GM19240 (cell line): ENCODE results near the gene CDH12.
"Not testable (repeated sequence)": the region's sequence is repeated elsewhere in the genome, so short reads cannot be mapped to it uniquely, and the experiment has no call there.

ENCODE experiments used
- DNase-seq: peaks from one replicate; pipeline ENCODE4 v3.0.0; 2011; ENCODE audit warnings: low spot score; ENCODE audit not compliant: insufficient read length

CDH12 gene

DNA sequence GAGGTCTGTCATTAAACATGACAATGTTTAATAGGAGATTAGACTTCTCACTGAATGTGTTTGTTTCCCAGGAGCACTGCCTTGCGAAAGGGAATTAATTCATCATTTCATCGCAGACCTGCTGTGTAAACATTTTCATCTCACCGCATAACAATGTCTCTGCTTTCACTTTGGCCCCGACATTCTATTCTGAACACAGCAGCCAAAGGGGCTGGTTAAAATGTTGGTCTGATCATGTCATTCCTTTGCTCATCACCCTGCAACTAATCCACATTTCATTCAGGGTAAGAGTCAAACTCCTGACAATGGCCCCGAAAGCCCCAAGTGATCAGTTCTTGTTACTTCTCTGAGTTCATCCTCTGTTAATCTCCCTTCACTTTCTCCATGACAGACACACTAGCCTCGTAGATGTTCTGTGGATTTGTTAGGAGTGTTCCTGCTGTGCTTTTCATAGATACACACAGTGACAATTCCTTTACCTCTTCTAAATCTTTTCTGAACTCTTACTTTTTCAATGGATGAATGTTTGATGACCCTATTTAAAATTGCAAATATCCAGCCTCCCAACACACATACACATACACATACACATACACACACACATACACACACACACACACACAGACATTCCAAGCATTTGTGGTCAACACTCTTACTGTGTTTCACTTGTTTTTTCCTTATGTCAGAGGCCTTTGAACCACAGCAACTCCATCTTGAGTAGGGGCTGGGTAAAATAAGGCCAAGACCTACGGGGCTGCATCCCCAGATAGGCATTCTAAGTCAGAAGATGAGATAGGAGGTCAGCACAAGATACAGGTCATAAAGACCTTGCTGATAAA is 688.0 kb downstream of the CDH12 start:
- not testable (repeated sequence) for DNase-seq

DNA sequence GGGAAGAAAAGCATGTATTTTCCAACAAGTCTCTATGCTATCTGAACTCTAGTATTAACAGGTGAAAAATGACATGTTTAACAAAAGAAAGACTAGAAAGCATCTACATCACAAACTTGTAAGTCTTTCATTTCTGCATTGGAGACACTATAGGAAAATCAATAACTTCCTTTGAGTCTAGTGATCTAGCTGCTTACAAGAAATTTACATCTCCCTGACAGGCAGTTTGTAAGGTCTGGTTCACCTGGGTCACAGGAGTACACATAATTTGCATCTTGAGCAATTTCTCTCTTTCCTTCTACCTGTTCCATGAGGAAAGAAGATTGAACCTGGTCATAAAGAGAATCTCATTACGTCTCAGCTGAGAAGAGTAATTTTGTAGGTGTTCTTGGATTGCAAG is 696.2 kb downstream of the CDH12 start:
- DNase-seq: not testable (repeated sequence)

DNA sequence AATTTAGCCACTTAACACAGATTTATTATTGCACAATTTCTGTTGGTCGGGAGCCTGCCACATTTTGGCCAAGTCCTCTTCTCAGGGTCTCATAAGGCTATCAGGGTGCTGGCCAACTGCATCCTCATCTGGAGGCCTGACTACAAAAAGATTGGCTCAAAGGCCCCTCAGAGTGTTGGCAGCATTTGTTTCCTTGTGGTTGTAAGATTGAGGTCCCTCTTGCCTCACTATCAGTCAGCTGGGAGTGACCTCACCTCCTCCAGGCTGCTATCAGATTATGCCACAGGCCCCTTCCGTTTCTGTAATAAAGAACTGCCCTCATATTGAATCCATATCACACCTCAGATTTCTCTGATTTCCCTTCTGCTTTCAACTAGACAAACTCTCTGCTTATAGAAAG is 698.4 kb downstream of the CDH12 start:
- DNase-seq: not testable (repeated sequence)

DNA sequence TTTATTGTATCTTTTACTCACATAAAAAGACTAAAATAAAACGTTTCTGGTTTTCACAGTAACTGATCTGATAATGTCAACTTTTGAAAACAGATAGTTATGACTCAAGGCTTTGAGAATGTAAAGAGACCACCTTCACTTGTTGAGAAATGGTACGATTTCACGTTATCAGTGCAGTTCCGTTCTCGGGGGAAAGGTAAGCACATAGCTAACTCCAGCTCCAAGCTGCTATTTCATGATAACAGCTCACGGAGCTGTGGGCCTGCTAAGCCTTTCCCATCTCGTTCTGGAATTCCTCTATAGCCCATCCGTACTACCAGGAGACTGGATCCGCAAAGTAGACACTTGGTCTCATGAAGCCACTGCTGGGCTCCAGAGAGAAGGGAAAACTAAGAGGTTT is 701.3 kb downstream of the CDH12 start:
- not testable (repeated sequence) for DNase-seq

DNA sequence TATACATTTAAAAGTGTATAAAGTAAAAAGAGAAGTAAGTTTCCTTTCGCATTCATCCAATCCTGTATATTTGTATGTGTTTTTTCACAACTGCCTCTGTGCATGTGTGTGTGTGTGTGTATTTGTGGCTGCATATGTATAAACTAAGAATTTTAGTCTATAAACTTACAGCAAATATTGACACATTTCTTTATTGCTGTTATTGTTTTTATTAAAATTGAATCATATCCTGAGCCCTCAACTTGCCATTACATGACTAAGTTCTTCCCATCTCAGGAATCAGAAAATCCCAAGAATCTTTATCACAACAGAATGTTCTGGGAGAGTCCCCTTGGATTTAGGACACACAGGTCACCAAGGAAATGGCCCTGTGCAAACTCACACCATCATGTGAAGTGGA is 712.7 kb downstream of the CDH12 start:
- DNase-seq: not testable (repeated sequence)

DNA sequence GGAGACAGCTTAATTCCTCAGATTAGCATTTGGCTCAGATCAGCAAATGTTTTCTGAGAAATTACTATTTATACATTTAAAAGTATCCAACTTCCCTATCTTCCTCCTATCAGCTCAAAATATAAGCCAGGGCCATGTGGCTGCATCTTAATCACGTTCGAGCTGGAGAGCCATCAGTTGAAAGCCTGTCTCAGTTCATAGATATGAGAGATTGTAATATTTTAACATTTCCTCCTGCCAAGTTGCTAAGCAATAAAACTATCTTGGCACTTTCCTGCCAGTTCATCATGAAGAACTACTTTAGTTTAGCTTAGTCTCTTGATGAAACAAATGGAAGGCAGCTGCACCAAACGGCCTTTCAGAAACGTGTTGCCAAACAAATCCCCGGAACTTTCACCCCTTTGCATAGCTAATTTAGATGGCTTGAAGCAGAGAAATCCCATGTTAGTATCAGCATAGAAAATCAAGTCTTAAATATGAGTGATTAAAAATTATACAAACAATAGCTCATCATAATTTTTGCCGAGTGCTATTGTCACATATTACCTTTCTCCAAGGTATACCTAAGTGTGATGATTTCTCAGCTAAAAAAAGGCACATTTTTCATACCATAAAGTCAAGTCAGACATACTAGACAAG is 713.4 kb downstream of the CDH12 start:
- DNase-seq: not testable (repeated sequence)

DNA sequence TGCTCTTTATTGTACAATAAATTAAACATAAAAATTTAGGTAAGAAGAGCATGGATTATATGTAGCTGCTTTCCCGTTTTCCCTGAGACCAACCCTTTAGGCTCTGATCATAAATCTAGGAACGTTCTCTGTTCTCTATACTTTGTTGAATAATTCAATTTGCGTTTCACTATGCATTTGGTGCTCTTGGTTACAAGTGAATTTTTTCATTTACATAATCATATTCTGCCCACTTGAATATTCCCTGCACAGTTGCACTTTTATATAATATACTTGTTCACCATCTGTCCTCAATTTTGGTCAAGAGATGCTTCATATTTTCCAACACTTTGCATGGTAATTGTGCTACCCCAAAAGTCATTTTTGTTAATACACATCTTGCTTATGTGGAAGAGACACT is 741.8 kb downstream of the CDH12 start:
- no peak for DNase-seq

DNA sequence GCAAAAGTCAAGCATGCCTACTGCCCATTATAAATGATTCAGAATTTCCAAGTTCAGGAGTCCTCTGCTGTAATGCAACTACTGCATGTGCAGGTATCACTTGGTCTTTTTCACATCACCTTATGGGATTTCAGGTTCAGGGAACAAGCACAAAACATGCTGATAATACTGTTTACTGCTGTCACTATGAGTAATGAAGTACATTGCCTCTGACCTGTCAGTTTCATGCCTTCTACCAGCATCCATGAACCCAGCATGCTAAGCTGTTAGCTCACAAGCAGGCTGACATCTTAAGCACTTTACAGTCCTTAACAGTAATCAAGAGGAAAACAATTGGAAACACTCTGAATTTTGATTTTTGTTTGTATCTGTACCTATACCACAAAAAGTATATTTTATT is 743.8 kb downstream of the CDH12 start:
- DNase-seq: no peak

DNA sequence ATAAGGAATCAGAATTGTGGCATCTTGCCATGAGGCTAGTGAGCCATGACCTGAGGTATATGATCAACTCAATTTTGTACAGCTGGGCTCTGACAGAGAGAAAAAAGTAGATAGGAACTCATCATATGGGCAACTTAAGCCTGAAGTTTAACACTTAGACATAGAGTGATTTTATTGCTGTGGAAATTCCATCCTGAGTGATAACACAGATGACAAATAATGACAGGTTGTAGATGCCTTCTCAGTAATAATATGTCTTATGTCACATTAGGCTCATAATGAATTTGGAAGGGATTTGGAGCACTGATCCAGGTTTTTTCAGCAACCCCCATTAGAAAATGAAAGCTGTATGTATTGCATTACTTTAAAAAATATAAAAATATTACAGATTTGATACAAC is 744.6 kb downstream of the CDH12 start:
- DNase-seq: no peak

DNA sequence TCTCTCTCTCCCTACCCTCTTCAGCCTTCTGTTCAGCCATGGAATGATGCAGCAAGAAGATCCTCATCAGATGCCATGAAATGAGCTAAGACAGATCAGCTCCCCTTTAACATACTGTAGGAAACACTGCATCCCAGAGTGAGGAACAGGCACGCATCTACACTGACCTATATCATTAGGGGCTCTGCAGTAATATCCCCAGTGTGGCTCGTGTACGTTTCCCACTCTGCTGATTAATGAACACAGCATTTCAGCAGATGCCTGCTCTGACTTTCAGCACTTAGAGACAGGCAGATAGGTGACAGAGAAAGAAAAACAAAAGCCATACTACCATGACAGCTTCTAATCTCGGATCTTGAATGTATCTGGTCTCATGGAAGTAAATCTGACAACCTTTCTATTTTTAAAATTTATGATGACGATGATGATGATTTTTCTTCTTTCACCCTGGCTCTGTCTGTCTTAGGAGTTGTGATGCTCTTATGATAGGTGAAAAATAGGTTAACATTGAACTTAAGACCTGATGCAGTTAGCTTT is 750.3 kb downstream of the CDH12 start:
- DNase-seq: no peak

DNA sequence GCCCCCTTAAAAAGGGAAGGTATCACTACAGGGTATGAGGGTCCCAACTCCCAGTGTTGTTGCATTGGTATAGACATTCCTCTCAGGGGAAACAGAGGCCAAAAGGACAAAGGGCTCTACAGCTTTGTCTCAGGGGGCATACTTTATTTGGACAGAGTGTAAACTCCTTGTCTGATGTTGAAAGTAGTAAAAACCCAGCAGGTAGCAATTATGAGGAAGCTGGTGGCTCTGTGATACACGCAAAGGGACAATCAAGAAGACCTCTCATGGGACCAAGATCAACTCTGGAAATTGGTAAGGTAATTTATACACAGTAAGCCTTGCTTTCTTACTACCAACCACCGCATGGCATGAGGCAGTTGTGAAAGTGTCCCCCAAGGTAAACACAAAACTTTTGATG is 764.6 kb downstream of the CDH12 start:
- no peak for DNase-seq

DNA sequence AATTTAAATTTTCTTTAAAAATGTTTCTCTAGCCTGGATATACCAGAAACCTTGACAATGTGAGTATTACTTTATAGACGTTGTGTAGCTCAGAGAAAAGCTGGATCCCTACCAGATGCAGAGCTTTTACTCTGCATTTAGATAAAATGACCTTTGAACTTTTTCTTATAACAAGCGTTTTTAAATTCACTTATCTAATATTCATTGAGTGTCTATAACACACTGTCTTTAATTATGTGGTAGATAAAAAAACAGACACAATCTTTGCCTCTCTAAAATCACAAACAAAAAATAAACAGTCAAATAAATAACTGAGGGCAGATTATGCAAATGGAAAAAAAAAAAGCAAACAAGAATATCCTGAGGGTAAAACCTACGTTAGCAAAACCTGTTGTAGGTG is 773.6 kb downstream of the CDH12 start:
- DNase-seq: no peak

DNA sequence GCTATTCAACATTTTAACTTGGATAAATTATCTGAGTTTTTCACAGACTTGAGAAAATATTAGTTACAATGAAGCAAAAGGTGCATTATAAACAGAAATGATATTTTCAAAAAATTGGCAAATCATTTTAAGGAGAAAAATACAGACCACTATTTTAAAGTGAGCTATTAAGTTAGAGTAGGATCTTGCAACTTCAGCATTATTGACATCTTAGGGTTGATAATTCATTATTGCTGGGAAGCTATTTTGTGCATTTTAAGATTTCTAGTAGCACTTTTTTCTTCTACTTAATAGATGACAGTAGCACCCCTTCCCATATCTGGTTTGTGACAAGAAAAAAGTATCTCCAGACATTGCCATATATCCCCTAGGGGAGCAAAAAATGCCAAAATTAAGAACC is 774.1 kb downstream of the CDH12 start:
- DNase-seq: no peak

DNA sequence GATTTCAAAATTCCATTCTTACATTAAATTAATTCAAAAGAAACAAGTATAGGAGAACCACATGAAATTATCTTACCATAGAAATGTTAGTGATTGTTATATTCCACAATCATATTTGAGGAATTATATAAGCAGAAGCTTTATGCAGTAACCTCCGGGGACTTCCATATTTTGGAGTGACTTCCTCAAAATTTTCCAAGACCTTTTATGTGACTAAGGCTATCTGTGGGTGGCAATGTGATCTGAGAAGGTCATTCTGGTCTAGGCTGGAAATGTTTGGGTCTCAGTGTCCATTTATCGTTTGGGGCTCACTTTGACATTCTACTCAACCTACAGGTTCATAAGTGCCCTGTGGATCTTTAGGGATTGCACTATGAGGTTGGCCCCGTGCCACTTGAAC is 776.6 kb downstream of the CDH12 start:
- DNase-seq: no peak

DNA sequence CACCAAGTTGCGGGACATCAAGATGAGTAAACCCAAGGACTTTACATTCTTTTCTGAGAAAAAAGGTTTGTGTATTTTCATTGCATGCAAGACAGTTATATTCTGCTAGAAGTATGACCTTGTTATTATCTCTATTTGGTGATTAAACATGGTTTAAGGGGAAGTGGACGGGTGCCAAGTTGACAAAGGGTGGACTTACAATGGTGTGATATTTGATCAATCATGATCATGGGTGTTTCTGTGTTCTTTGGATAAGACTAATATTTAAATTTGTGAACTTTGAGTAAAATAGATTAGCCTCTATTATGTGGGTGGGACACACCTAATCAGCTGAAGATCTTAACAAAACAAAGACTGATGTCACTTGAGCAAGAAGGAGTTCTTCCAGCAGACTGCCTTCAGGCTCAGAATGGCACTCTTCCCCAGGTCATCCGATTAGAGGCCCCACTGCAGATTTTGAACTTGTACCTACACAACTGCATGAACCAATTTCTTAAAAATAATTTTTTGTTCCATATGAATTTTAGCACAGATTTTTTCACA is 782.9 kb downstream of the CDH12 start:
- no peak for DNase-seq

DNA sequence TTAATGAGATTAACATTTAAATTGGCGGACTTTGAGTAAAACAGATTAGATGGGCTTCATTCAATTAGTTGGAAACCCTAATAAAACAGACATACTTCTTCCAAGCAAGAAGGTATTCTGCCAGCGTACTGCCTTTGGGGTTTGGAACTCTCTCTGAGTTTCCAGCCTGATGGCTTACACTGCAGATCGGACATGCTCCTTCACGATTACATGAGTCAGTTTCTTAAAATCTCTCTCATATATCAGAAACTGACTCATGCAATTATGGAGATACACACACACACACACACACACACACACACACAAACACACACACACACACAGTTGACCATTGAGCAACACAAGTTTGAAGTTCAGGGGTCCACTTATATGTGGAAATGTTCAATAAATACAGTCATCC is 789.4 kb downstream of the CDH12 start:
- DNase-seq: no peak

DNA sequence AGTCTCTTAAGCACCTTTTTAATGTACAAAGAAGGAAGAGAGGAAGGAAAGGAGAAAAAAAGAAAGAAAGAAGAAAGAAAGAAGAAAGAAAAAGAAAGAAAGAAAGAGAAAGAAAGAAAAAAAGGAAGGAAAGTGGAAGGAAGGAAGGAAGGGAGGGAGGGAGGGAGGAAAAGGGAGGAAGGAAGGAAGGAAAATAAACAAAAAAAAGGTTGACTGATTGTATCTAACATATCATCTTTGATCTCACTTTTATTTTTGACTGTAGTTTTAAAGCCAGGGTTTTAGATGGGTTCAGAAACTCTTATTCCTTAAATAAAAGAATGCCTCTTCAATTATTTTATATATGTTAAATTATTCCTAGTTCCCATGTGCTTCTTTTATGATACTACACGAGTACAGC is 794.5 kb downstream of the CDH12 start:
- DNase-seq: no peak

DNA sequence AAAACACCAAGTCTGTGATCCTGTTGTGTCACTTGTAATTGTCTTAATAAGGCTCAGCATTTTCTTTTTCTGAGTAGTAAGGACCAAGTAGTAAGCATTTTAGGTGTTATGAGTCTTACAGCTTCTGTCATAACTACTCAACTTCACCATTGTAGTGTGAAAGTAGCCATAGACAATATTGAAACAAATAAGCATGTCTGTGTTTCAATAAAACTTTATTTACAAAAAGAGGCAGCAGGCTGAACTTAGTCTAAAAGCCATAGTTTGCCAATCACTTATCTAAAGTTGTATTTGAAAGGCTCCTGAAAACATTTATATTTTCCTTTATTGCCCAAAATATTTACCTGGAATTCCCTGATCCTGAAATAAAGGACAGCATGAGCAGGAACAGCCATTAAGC is 796.1 kb downstream of the CDH12 start:
- no peak for DNase-seq

DNA sequence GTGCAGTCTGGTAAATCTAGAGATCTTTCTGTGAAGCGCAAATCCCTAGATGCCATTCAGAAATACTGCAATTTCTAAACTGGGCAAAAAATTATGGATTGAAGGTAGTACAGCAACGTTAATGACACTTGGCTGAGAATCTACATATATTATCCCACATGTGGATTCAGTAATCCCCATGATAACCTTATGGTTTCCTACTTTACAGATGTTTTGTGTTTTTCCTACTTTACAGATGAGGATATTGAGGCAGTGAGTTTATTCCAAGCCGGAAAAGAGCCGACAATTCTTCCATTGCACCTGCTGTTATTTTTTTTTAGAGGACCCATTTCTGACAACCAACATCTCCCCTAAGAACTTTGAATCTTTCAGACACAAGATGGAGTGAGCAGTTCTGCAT is 796.5 kb downstream of the CDH12 start:
- DNase-seq: no peak

DNA sequence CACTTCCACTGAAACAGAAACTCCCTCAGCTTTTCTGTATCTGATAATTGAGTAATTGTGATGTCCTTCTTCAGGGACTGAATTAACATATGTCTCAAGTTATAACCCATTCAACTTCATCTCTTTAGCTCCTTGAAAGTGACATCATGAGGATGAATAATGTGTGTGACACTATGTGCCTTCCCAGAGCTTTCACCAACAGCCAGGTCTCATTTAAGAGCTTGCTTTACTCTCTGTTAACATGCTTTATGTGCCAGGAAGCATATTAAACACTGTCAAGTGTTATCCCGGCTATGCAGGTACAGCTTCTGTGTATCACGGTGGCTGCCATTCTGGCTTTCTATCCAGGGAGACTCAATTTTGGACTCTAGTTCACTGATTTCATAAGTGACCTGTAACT is 799.9 kb downstream of the CDH12 start:
- DNase-seq: no peak

DNA sequence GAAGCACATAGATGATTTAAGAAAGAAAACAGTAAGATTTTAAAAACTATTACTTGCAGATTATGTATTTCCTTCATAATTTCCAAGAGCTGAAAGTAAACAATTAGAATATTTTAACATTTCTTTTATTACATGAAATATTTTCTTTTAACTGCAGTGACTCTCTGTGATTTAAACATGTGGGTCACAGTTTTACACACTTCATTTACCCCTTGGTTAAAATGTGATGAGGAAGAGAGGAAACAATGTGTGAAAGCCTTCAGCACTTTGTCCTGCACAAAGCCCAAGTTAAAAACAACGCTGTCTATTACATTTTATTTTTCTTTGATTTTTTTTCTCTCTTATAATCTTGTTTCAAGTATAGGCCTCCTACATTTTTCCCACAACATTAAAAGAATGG is 801.3 kb downstream of the CDH12 start:
- no peak for DNase-seq

DNA sequence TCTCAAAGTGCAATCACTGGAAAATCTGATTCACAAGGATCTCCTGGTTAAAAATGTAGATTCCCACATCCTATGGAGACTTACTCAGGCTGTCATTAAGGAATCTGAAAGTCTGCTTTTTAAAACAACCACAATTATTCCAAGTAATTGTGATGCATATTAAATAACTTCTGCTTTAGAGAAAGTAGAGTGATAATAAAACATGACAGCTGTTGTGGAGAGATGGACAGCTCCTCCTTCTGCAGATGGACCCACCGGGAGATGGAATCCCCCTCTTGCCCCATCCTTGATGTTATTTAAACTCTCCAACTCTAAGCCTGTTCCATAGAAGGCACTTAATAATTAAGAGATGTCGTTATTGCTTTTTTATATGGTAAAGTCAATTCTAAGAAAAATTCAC is 802.2 kb downstream of the CDH12 start:
- no peak for DNase-seq

DNA sequence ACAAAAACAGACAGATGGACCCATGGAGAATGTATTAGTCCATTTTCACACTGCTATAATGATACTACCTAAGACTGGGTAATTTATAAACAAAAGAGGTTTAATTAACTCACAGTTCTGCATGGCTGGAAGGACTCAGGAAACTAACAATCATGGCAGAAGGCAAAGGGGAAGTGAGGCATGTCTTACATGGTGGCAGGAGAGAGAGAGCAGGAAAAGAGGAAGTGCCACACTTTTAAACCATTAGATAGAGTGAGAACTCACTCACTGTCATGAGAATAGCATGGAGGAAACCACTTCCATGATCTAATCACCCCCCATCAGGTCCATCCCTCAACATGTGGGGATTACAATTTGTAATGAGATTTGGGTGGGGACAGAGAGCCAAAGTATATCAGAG is 808.9 kb downstream of the CDH12 start:
- DNase-seq: no peak
